GM18858 (cell line): ENCODE data around the gene AUH.
"Not testable (repeated sequence)": the region's sequence is repeated elsewhere in the genome, so short reads cannot be mapped to it uniquely, and the experiment has no call there.

Source experiments
- ATAC-seq: cut with Tn5 transposase; IDR thresholded peaks from one replicate; pipeline ENCODE4 v1.9.1; 2021; ENCODE audit not compliant: unreplicated experiment

AUH gene

GRCh38 chr9:91379426-91379825 is 17.7 kb upstream of the AUH start:
- no peak for ATAC-seq

- ATAC-seq, result no peak
These were observed 17.0 kb upstream of the AUH start for GRCh38 chr9:91378695-91379127.

GRCh38 chr9:91378054-91378453 is 16.3 kb upstream of the AUH start:
- ATAC-seq, result not testable (repeated sequence)

- ATAC-seq, result no peak
These were observed 14.5 kb upstream of the AUH start for GRCh38 chr9:91376239-91376638.

GRCh38 chr9:91374939-91375338 is 13.2 kb upstream of the AUH start:
- no peak for ATAC-seq

- ATAC-seq, result no peak
These were observed 10.2 kb upstream of the AUH start for GRCh38 chr9:91371894-91372293.

- not testable (repeated sequence) for ATAC-seq
These were observed 8.3 kb upstream of the AUH start for GRCh38 chr9:91370006-91370405.

GRCh38 chr9:91364702-91365101 is 3.0 kb upstream of the AUH start:
- no peak for ATAC-seq

GRCh38 chr9:91364005-91364404 is 2.3 kb upstream of the AUH start:
- no peak for ATAC-seq

- ATAC-seq, result peak; percentile 15
These were observed 413 bp upstream of the AUH start for GRCh38 chr9:91362051-91362611.

GRCh38 chr9:91360551-91361290 is 997 bp downstream of the AUH start:
- ATAC-seq, result no peak

GRCh38 chr9:91359734-91360470 is 1.8 kb downstream of the AUH start:
- no peak for ATAC-seq

GRCh38 chr9:91359083-91359482 is 2.6 kb downstream of the AUH start:
- no peak for ATAC-seq

- ATAC-seq, result no peak
These were observed 6.8 kb downstream of the AUH start for GRCh38 chr9:91354881-91355280.

GRCh38 chr9:91349115-91349555 is 12.6 kb downstream of the AUH start:
- no peak for ATAC-seq

GRCh38 chr9:91348191-91348807 is 13.4 kb downstream of the AUH start:
- ATAC-seq, result no peak

GRCh38 chr9:91347377-91347776 is 14.3 kb downstream of the AUH start:
- no peak for ATAC-seq

GRCh38 chr9:91346644-91347043 is 15.1 kb downstream of the AUH start:
- no peak for ATAC-seq

- no peak for ATAC-seq
These were observed 15.7 kb downstream of the AUH start for GRCh38 chr9:91345978-91346377.

- no peak for ATAC-seq
These were observed 19.1 kb downstream of the AUH start for GRCh38 chr9:91342575-91342974.

GRCh38 chr9:91341749-91342148 is 20.0 kb downstream of the AUH start:
- ATAC-seq, result no peak
